Kidney (tissue), 14 donors: Measurements from ENCODE around the gene GOLGA7B. TPM values are rescaled to one million over a fixed set of nuclear protein-coding genes. Genes with fewer than 3 reads are reported as not detected.
"Not testable (repeated sequence)": the region's sequence is repeated elsewhere in the genome, so short reads cannot be mapped to it uniquely, and the experiment has no call there.

Source experiments
- DNase-seq, 5 donors: peaks; one replicate each; pipeline ENCODE4 v3.0.0-alpha.2; 2013 to 2020
- FAIRE-seq: peaks from 2 replicates; lab custom pipeline; 2012; peaks lifted over from hg19 to GRCh38; lab: Jason Lieb, UNC
- H3K27ac ChIP-seq, 2 donors: one replicate each; pipeline ENCODE4 v1.7.0; 2013; ENCODE audit warnings: low read depth in 2 of 2, low read length in 2 of 2, inconsistent platforms in 1 of 2
- H3K27me3 ChIP-seq: one replicate; pipeline ENCODE4 v1.7.1; 2013; ENCODE audit warnings: low read length, inconsistent platforms; ENCODE audit not compliant: control insufficient read depth, insufficient read depth
- H3K36me3 ChIP-seq, 3 donors: one replicate each; pipeline versions ENCODE4 v1.7.0 to v1.7.1; 2013; ENCODE audit warnings: low read length in 3 of 3, control low read depth in 1 of 3, inconsistent platforms in 1 of 3; ENCODE audit not compliant: insufficient read depth in 3 of 3, control insufficient read depth in 2 of 3
- H3K4me1 ChIP-seq, 3 donors: one replicate each; pipeline versions ENCODE4 v1.7.0 to v1.7.1; 2013; ENCODE audit warnings: low read length in 3 of 3, inconsistent platforms in 1 of 3, low read depth in 1 of 3; ENCODE audit not compliant: control insufficient read depth in 2 of 3, insufficient read depth in 2 of 3
- H3K4me3 ChIP-seq, 3 donors: one replicate each; pipeline versions ENCODE4 v1.7.0 to v1.8.1; 2013; ENCODE audit warnings: low read length in 3 of 3, control low read depth in 1 of 3, inconsistent platforms in 1 of 3
- H3K9ac ChIP-seq, 3 donors: one replicate each; pipeline versions ENCODE4 v1.7.0 to v1.7.1; 2013; ENCODE audit warnings: low read length in 3 of 3, control low read depth in 1 of 3, inconsistent platforms in 1 of 3
- H3K9me3 ChIP-seq, 3 donors: one replicate each; pipeline versions ENCODE4 v1.7.0 to v1.7.1; 2013; ENCODE audit warnings: low read length in 3 of 3, control low read depth in 1 of 3, inconsistent platforms in 1 of 3; ENCODE audit not compliant: control insufficient read depth in 2 of 3, insufficient read depth in 1 of 3
- intact Hi-C: fragments of 100-400 bp; cut with DNase I; formaldehyde crosslinking; loops from one replicate; pipeline ENCODE4 v1.11.1; 2022
- polyA plus RNA-seq: library from polyadenylated mRNA; stranded (reverse); fragments of 350-450 nt; fragmentation: Illumina TruSeq; extraction: RNeasy Lipid Tissue Mini Kit (QIAGEN cat#74804); gene quantifications from one replicate; pipeline ENCODE4 v1.2.3, GENCODE V29; 2014; ENCODE audit warnings: low read depth, low replicate concordance; ENCODE audit not compliant: insufficient read depth
- total RNA-seq: library from RNA; stranded (reverse); fragmentation: NEBNext Ultra II Directional; extraction: Animal tissue kit (Norgen Biotek cat#: 25700); gene quantifications from one replicate; pipeline ENCODE4 v1.2.1, GENCODE V29; 2021
- TF ChIP-seq, protein P1 (sequence below): IDR thresholded peaks from 3 replicates; pipeline ENCODE4 v1.5.1; 2012; ENCODE audit warnings: mild to moderate bottlenecking, moderate library complexity, borderline replicate concordance; ENCODE audit not compliant: insufficient read depth; ENCODE audit errors: extremely low read depth
- donor health status: control.
- donor health status: control.
- donor health status: control.
- donor health status: control.
- donor health status: control.
- donor health status: DM: yes; HTN: yes; CAD: no.
- donor health status: Normal renal cell carcinoma (clear cell type).

The GOLGA7B gene
- total and polyA plus RNA-seq, 2 donors from 2014 or later: 0.50 TPM; not detected in 1

- DNase-seq (no peak), FAIRE-seq (no peak)
- H3K4me1 ChIP-seq: no peaks in the 10 kb centered on the region
- TF ChIP-seq, protein P1, sequence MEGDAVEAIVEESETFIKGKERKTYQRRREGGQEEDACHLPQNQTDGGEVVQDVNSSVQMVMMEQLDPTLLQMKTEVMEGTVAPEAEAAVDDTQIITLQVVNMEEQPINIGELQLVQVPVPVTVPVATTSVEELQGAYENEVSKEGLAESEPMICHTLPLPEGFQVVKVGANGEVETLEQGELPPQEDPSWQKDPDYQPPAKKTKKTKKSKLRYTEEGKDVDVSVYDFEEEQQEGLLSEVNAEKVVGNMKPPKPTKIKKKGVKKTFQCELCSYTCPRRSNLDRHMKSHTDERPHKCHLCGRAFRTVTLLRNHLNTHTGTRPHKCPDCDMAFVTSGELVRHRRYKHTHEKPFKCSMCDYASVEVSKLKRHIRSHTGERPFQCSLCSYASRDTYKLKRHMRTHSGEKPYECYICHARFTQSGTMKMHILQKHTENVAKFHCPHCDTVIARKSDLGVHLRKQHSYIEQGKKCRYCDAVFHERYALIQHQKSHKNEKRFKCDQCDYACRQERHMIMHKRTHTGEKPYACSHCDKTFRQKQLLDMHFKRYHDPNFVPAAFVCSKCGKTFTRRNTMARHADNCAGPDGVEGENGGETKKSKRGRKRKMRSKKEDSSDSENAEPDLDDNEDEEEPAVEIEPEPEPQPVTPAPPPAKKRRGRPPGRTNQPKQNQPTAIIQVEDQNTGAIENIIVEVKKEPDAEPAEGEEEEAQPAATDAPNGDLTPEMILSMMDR: no peak
- no peak overlapping the region for H3K4me3 ChIP-seq
- H3K27ac ChIP-seq: no peak overlapping the region
- H3K9ac ChIP-seq: no peak overlapping the region
- intact Hi-C loops: no loop called here
- H3K9me3 ChIP-seq: no peaks in the 10 kb centered on the region
- no peaks in the 10 kb centered on the region for H3K36me3 ChIP-seq
- no peaks in the 10 kb centered on the region for H3K27me3 ChIP-seq
Observed at GRCh38 chr10:97843281-97843671, 6.4 kb upstream of the GOLGA7B start.

DNA sequence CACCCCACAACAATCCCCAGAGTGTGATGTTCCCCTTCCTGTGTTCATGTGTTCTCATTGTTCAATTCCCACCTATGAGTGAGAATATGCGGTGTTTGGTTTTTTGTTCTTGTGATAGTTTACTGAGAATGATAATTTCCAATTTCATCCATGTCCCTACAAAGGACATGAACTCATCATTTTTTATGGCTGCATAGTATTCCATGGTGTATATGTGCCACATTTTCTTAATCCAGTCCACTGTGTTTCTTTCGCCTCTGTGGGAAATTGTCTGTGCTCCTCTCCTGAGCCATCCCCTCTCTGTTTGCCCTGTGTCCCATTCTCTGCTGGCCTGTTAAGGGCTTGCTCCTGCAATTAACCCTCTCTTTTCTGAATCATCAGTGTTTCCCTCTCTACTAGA is 5.7 kb upstream of the GOLGA7B start:
- FAIRE-seq, H3K9me3 ChIP-seq, H3K4me3 ChIP-seq, H3K36me3 ChIP-seq, H3K4me1 ChIP-seq, H3K27me3 ChIP-seq, DNase-seq, intact Hi-C loops, H3K27ac ChIP-seq, H3K9ac ChIP-seq: not testable (repeated sequence)

DNA sequence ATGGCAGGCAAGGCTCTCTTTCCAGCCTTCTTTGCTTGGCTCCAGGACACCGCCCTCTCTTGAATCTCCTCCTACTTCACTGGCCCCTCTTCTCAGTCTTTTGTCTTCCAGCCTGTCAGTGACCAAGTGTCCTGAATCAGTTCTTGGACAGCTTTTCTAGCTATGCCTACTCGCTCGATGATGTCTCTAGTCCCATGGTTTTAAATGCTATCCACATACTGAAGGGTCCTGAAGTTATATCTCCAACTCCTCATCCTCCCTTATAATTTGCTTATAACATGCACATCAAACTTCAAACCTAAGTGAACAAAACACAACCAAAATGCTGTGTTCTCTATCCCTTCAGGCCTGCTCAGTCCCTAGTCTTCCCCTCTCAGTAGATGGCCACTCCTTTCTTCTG is 5.0 kb upstream of the GOLGA7B start:
- no peaks in the 10 kb centered on the region for H3K36me3 ChIP-seq
- H3K4me1 ChIP-seq: no peaks in the 10 kb centered on the region
- H3K4me3 ChIP-seq: no peak overlapping the region
- H3K9ac ChIP-seq: no peak overlapping the region
- no peaks in the 10 kb centered on the region for H3K9me3 ChIP-seq
- intact Hi-C loops: no loop called here
- no peak overlapping the region for H3K27ac ChIP-seq
- peaks cover 3% of the 10 kb centered on the region for H3K27me3 ChIP-seq
- no peak for FAIRE-seq
- TF ChIP-seq, protein P1: no peak
- no peak for DNase-seq

DNA sequence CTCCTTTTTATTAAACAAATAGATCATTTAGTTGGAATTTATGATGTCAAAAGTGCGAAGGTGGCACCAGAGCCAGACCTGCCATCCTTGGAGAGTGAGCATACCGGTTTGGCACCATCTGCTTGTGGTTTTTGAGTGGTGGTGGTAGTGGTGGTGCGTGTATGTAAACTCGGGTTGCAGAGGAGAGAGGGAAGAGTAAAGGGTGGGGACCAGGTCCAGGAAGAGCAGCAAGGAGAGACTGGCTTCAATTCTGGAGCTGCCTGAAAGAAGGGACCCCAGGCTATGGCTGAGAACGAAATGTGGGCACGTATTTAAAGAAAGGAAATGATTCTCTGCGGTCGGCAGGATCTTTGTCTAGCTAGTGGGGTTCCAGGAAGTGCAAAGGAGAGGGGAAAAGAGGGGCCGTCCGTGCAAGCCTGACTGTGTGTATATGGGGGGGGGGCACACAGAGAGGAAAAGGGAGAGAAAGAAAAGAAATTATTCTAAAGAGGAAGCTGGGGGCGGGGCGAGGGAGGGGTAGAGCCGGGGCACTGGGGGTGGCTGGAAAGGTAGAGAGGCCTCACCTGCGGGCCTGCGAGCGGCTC is 448 bp upstream of the GOLGA7B start:
- Histone ChIP-seq H3K9ac (no peak overlapping the region), H3K27me3 (peaks cover 3% of the 10 kb centered on the region), H3K27ac (no peak overlapping the region), H3K36me3 (no peaks in the 10 kb centered on the region), H3K4me3 (no peak overlapping the region), H3K9me3 (no peaks in the 10 kb centered on the region), H3K4me1 (no peaks in the 10 kb centered on the region)
- DNase-seq (no peak), FAIRE-seq (no peak)
- TF ChIP-seq, protein P1: no peak
- intact Hi-C loops: no loop called here
